NCI-H226 (cell line): ENCODE data around the gene ANXA3.
"Not testable (repeated sequence)": the region's sequence is repeated elsewhere in the genome, so short reads cannot be mapped to it uniquely, and the experiment has no call there.

Experiments
- DNase-seq: peaks from one replicate; pipeline ENCODE4 v3.0.0-alpha.2; 2015

The ANXA3 gene, protein sequence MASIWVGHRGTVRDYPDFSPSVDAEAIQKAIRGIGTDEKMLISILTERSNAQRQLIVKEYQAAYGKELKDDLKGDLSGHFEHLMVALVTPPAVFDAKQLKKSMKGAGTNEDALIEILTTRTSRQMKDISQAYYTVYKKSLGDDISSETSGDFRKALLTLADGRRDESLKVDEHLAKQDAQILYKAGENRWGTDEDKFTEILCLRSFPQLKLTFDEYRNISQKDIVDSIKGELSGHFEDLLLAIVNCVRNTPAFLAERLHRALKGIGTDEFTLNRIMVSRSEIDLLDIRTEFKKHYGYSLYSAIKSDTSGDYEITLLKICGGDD

DNA sequence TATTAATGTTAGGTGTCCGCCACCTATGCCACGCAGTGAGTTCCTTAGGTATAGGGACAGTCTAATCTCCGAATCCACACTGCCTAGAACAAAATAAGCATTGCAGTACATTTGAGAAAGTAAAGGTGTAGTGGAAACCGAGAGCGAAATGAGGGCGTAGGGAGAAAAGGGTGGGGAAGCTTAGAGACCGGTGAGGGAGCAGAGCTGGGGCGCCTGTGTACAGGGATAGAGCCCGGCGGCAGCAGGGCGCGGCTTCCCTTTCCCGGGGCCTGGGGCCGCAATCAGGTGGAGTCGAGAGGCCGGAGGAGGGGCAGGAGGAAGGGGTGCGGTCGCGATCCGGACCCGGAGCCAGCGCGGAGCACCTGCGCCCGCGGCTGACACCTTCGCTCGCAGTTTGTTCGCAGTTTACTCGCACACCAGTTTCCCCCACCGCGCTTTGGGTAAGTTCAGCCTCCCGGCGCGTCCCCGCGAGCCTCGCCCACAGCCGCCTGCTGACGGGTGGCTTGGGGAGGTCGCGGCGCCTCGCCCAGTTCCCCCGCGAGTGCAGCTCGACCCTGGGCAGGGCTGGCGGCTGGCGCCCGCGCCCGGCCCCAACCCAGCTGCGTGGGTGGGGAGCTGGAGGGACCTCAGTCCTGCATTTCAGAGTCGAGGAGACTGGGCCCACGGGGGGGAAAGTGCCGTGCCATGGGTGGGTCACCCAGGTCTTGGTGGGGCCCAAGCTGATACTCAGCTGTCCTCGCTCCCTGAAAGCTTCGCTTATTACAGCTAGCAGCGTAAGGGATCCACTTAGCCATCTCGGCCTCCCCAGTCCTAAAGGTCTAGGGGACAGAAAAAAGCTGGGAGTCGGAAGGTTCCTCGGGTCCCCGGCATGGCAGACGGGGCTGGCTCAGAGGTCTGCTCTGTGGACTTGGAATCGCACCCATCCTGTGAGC is at the start of gene ANXA3:
Gene ANXA3, plus strand, starts transcription at position 351 of the 932 bp plus-strand sequence. CDS start 2,704 bp downstream, outside the sequence.
- DNase-seq = peak; percentile 78

- DNase-seq = not testable (repeated sequence)
Observed at GRCh38 chr4:78506260-78506659, 45.3 kb upstream of the ANXA3 start.

- no peak for DNase-seq
Observed at GRCh38 chr4:78509043-78509442, 42.5 kb upstream of the ANXA3 start.

DNA sequence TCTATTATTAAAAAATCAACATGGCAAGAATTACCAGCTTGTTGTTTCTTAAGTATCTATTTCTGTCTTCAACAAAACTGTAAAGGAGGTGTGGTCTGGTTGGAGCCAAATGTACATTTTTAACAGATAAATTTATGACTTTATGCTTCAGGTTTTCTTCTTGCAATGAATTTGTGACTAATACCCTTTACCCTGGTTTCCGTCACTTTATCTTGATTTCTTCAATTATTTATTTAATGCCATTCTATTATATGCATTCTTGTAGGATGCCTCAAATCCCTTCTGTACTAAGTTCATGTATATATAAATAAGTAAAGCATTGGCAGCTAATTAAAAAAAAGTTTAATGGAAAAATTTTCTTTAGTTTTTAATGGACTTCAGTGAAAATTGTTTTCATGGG is 41.5 kb upstream of the ANXA3 start:
- DNase-seq = no peak

DNA sequence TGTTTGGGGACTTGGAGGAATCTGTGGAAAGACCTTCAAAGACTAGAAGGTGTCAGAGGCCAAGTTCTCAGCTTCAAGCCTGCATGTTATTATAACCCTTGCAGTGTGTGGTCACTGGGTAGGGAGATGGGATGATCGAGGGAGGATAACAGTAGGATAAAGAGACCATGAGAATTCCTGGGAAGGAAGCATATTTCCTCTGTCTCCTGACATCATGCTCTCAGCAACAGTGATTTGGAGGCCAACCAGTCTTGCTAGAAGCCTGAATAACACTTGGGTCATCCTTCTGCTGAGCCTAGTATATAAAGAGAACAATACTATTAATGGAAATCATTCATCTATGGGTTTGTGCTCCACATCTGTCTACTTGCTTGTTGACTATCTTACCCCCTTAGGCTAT is 40.9 kb upstream of the ANXA3 start:
- no peak for DNase-seq

DNA sequence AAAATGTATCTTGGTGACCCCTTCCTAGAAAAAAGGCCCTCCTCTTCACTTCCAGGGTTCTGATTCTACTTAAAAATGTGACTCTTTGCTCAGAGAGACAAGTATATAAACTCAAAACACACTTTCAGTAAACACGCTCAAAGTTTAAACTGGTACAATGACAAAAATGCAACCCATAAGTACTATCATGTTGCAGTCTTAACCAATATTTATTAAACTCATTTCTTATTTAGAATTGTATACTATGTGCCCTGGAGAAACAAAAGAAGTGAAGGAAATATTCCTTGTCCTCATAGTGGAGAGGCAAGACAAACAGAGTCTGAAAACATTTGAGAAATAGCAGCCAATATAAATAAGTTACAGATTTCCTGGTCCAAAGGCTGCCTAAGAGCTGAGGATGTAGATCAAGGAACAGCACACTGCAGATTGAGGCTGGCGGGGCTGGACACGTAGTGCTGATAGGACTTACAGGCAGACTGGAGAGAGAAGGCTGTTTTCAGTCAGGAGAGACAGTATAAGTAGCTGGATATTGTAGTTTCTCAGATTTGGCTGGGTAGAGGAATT is 39.1 kb upstream of the ANXA3 start:
- no peak for DNase-seq

- DNase-seq = no peak
Observed at GRCh38 chr4:78513411-78513975, 38.1 kb upstream of the ANXA3 start.

- DNase-seq = no peak
Observed at GRCh38 chr4:78517050-78517652, 34.4 kb upstream of the ANXA3 start.

DNA sequence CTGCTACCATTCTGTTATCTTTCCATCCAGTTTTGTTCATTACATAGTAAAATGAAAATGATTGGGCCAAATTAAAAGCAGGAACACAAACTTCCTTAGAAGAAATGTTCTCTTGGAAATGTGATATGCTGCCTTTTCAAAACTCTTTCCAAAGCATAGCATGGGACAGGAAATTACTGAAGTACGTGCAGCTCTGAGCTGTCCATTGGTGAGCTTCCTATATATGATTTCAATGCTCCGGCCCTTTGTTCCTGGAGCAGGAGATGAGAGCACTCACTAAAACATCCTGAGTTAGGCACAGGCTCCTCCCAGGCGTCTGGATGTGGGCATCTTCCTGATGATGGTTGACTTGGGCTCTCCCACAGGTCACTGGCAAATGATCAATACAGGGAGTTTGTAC is 33.0 kb upstream of the ANXA3 start:
- no peak for DNase-seq

- no peak for DNase-seq
Observed at GRCh38 chr4:78519962-78520361, 31.6 kb upstream of the ANXA3 start.

- DNase-seq = no peak
Observed at GRCh38 chr4:78520808-78521226, 30.8 kb upstream of the ANXA3 start.

DNA sequence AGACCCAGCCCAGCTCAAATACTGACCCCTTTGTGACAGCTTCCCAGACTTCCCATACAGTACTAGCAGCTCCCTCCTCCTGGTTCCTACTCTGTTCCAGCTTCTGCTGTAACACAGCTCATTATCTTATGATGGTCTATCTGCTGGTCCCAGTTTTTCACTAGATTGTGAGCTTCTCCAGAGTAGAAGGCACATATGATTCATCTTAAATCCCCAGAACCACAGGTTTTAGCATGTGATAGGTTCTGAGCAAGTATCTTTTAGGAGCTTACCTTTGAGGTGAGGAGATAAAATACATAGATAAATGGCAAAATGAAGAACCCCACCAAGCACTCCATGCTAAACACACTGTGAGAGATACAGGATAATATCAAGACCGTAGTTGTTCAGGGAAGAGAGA is 27.6 kb upstream of the ANXA3 start:
- DNase-seq = no peak

- DNase-seq = no peak
Observed at GRCh38 chr4:78525559-78525958, 26.0 kb upstream of the ANXA3 start.

DNA sequence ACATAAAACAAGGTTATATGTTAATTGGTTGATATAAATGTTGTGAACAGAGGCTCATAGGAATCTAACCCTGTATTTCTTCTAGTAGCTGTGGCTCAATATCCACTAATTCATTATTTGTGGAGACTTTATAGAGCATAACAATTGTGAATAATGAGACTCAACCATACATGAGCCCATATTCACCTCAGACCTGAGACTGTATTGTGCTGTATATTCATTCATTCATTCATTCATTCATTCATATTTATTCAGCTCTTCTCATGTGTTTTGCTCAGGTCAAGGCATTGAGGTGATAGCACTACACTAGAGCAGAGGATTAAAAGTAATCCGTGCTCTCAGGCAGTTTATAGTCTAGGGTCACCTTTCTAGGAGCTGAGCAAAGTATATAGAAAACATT is 24.5 kb upstream of the ANXA3 start:
- DNase-seq = no peak

GRCh38 chr4:78527555-78527954 is 24.0 kb upstream of the ANXA3 start:
- no peak for DNase-seq

- DNase-seq = peak; percentile 16
Observed at GRCh38 chr4:78528327-78528726, 23.2 kb upstream of the ANXA3 start.

DNA sequence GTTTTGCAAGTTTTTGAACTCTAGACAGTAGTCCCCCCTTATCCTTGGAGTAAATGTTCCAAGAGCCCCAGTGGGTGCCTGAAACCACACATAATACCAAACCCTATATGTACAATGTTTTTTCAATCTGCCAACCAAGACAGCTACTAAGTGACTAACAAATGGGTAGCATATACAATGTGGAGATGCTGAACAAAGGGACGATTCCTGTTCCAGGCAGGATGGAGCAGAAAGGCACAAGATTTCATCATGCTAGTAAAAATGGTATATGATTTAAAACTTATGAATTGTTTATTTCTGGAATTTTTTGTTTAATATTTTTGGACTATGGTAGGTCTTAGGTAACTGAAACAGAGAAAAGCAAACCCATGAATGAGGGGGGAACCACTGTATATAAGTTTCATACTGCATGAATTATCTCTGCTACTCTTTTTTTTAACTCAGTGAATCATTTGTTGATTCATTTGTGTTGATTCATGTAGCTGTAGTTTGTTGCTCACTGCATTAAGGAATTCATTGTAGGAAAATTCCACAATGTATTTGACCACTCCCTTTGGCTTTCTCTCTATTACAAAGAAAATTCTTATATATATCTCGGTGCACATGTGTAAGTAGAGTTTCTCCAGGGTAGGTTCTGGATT is 21.9 kb upstream of the ANXA3 start:
- DNase-seq = peak; percentile 45

DNA sequence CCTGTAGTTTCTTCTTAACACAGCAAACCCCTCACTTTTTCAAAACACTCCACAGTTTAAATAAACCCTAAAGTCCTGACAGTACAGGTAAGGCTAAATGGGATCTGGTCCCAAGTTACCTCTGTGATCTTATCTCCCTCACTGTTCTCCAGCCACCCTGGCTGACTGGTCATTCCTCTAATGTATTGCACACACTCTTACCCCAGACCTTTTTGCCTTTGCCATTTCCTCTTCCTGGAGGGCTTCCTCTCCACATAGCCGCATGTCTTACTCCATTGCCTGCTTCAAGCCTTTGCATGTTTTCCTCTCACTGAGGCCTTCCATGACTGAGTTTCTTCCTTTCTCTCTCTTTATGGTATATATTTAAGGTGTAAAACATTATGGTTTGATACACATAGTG is 19.5 kb upstream of the ANXA3 start:
- no peak for DNase-seq

GRCh38 chr4:78533854-78534253 is 17.7 kb upstream of the ANXA3 start:
- DNase-seq = no peak

DNA sequence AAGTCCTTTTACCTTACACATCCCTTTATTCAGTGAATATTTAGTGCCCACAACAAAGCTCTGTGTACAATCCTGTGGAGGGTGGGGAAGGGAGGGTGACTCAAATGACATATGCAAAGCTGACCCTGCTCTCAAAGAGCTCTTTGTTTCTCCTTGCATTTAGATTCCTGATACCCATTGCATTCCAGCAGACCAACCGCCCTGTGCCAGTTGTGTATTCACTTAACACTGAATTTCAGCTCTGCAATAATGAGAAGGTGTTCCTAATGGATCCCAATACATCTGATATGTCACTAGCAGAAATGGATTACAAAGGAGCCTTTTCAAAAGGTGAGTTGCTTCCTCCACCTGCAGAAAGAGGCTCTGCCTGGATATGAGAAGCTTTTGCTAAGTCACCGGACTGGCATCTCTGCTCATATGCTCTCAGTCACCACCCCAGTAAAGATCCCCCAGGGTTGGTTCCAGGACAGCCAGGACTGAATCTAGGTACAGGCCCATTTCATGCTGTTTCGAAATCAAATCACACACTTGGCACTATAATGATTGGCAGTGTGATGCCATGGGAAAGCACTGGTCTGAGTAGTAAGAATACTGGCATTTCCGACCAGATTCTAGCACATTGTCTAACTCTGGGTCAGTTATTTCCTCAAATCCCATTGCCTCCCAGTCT is 17.1 kb upstream of the ANXA3 start:
- no peak for DNase-seq

DNA sequence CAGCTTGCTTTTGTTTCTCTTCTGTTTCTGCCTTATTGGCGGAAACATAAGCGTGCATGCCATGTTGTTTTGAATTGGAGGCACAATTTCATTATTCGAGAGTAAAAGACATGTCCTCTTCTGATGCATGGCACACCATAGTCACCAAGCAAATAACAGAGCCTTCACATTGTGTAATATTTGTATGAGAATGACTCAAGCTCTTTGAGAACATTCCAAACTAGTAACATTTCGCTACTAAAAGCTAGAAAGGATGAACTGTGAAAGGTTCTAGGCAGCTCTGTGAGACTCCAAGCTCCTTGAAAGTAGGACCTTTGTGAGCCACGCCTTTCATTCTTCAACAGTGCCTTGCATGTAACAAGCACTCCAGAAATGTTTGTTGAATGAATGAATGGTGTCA is 9.2 kb upstream of the ANXA3 start:
- no peak for DNase-seq
